SK-N-SH (cell line): ENCODE measurements around the gene MRPL14.

Source experiments
- EP300 ChIP-seq, 2 experiments: IDR thresholded peaks; 2 replicates each; pipeline versions ENCODE4 v1.4.0 to v1.6.1; 2012; ENCODE audit warnings: borderline replicate concordance in 1 of 2, low read depth in 1 of 2, low read length in 1 of 2
- GATA2 ChIP-seq: sonication (generic); formaldehyde crosslinking; IDR thresholded peaks from 2 replicates; pipeline ENCODE4 v1.5.0; 2020; ENCODE audit warnings: mild to moderate bottlenecking, missing genetic modification reagents
- MXI1 ChIP-seq: IDR thresholded peaks from 2 replicates; pipeline ENCODE4 v1.6.1; 2012; ENCODE audit warnings: mild to moderate bottlenecking, low read depth, low read length, improper control_type of control experiment
- SMC3 ChIP-seq: IDR thresholded peaks from 2 replicates; pipeline ENCODE4 v1.6.1; 2012; ENCODE audit warnings: low read depth, low read length, improper control_type of control experiment
- TF ChIP-seq, protein P1 (sequence below): fragments of 200-600 bp; sonication (generic); IDR thresholded peaks from 2 replicates; pipeline ENCODE4 v1.6.1; 2017; ENCODE audit warnings: antibody characterized with exemption, mild to moderate bottlenecking, moderate library complexity

DNA sequence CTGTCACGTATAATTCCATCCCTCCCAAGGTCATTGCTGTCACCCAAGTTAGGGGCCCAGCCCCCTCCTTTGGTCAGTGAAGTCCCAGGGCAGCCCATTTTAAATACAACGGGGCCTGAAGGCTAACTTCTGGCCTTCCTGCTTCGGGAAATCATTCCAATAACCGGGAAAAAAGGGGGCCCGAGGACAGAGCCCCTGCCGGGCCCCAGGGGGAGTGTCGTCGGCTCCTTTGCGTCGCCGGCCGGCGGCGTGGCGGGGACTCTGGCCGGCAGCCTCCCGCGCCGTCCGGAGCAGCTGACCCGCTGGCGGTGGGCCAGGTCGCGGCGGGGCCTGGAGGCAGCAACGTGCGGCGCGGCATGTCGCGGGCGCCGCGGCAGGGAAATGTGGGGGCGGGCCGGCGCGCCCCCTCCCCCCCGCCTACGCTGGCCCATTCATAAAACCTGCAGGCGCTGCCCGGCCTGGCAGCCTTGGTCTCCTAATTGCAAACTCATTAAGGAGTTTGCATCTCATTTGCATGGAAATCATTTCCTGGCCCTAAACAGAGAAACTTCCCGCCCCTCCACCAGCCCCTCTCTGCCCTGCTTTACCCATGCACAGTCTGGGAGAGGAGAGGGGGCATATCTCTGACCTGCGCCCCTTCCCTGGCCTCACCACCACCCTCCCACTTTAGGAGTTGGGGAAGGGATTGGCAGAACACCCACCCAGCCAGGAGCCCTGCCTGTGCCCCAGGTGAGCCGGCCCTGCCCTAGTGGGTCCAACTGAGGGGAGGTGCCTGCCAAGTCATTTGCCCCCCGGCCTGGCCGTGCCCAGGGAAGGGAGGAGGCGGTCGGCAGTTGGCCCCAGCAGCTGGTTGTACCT, 50.7 kb downstream of the MRPL14 start:
- peak in 1 of 2 experiments; percentile 76; a peak in 2 of 4 replicates for TF ChIP-seq EP300 (IDR thresholded peaks at IDR 0.05; ENCODE audit: borderline replicate concordance in 1 of 2, low read depth in 1 of 2, low read length in 1 of 2)
- peak; percentile 88; the same call in 1 of the 2 replicates for TF ChIP-seq MXI1
- TF ChIP-seq, protein P1, sequence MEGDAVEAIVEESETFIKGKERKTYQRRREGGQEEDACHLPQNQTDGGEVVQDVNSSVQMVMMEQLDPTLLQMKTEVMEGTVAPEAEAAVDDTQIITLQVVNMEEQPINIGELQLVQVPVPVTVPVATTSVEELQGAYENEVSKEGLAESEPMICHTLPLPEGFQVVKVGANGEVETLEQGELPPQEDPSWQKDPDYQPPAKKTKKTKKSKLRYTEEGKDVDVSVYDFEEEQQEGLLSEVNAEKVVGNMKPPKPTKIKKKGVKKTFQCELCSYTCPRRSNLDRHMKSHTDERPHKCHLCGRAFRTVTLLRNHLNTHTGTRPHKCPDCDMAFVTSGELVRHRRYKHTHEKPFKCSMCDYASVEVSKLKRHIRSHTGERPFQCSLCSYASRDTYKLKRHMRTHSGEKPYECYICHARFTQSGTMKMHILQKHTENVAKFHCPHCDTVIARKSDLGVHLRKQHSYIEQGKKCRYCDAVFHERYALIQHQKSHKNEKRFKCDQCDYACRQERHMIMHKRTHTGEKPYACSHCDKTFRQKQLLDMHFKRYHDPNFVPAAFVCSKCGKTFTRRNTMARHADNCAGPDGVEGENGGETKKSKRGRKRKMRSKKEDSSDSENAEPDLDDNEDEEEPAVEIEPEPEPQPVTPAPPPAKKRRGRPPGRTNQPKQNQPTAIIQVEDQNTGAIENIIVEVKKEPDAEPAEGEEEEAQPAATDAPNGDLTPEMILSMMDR = no peak
- no peak for TF ChIP-seq GATA2 (CRISPR knock-in tag)
- TF ChIP-seq SMC3 = no peak
